MCF 10A (cell line): ENCODE data around the gene GNB1L. TPM values are rescaled to one million over a fixed set of nuclear protein-coding genes. Genes with fewer than 3 reads are reported as not detected.

Source experiments
- BruUV-seq: library from RNA; stranded (reverse); fragments of 400-500 nt; replicated peaks from 2 replicates; lab custom pipeline; 2021; lab: Mats Ljungman, UMichigan
- CTCF ChIA-PET: fragments of 300-600 bp; sonication (Branson Sonifier 250); formaldehyde crosslinking; extraction: SDS; loops from one replicate; lab custom pipeline; 2021; ENCODE audit warnings: antibody characterized with exemption, inconsistent platforms; lab: Yijun Ruan, JAX
- POLR2A ChIA-PET: fragments of 300-600, 350-650 bp; sonication (Branson Sonifier 250); formaldehyde crosslinking; extraction: SDS; loops from one replicate; lab custom pipeline; 2020; ENCODE audit warnings: antibody characterized with exemption, inconsistent platforms; lab: Yijun Ruan, JAX
- DNase-seq: peaks from one replicate; pipeline ENCODE4 v3.0.0-alpha.2; 2018; ENCODE audit not compliant: unreplicated experiment
- H3K27ac Mint-ChIP-seq: one replicate; pipeline ENCODE4 v1.8.0; 2022; ENCODE audit warnings: mild to moderate bottlenecking, low read depth, mixed read lengths; ENCODE audit not compliant: unreplicated experiment
- H3K27me3 Mint-ChIP-seq: one replicate; pipeline ENCODE4 v1.8.0; 2022; ENCODE audit warnings: mixed read lengths; ENCODE audit not compliant: insufficient read depth, unreplicated experiment
- H3K36me3 Mint-ChIP-seq: one replicate; pipeline ENCODE4 v1.8.0; 2022; ENCODE audit warnings: mild to moderate bottlenecking, moderate library complexity, mixed read lengths; ENCODE audit not compliant: insufficient read depth, unreplicated experiment
- H3K4me1 Mint-ChIP-seq: one replicate; pipeline ENCODE4 v1.8.0; 2022; ENCODE audit warnings: mixed read lengths; ENCODE audit not compliant: insufficient read depth, unreplicated experiment
- H3K4me3 Mint-ChIP-seq: one replicate; pipeline ENCODE4 v1.8.0; 2022; ENCODE audit warnings: mild to moderate bottlenecking, moderate library complexity, mixed read lengths; ENCODE audit not compliant: unreplicated experiment
- H3K9me3 Mint-ChIP-seq: one replicate; pipeline ENCODE4 v1.8.0; 2022; ENCODE audit warnings: mixed read lengths; ENCODE audit not compliant: unreplicated experiment
- intact Hi-C: fragments of 100-400 bp; cut with micrococcal nuclease; formaldehyde crosslinking; loops from 2 replicates; pipeline ENCODE4 v1.14.1; 2022
- total RNA-seq: library from RNA; stranded (reverse); gene quantifications from 2 replicates; pipeline ENCODE4 v1.2.3, GENCODE V29; 2022
- TF ChIP-seq, protein P1 (sequence below): fragments of 200-600 bp; IDR thresholded peaks from one replicate; pipeline ENCODE4 v1.8.0; 2022; ENCODE audit warnings: antibody characterized with exemption, mild to moderate bottlenecking; ENCODE audit not compliant: unreplicated experiment

The GNB1L gene
- total RNA-seq, 1 experiment from 2014 or later, result 4.3 TPM

DNA sequence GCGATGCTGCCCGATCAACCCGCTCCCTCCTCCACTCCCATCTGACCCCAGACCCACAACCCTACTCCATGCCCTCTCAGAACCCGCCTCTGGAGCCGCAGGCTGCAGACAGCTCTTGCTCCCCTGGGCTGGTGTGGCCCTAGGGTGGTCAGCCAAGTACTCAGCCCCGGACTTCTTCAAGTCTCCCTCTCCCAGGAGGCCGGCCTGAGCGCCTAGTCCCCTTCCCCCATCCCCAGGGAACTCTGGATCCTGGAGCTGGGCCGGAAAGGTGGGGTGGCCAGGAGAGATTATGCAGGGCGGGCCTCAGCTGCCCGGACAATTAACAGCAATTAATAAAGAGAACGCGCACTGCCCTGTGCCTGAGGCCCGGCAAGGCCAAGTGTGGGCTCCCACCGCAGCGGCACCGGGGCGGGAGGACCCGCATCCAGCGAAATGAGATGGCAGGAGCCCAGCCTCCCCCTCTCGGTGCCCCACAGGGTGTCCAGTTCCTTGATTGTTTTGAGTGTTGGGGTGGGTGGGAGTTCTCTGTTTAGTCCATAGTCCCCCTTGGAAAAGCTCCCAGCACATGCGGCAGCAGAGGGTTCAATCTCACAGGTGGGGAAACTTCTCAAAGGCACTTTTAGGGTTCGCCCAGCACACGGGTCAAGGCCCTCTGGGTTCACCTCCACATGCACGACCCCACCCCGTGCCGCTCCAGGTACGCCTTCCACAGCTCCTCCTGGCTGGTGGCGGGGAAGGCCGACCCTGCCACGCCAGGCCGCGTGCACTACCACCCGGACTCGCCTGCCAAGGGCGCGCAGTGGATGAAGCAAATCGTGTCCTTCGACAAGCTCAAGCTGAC, 91.0 kb downstream of the GNB1L start:
- Mint-ChIP-seq H3K9me3 (no peaks in the 10 kb centered on the region), H3K4me1 (peaks cover 9% of the 10 kb centered on the region), H3K4me3 (no peak overlapping the region), H3K27me3 (peaks cover 16% of the 10 kb centered on the region), H3K36me3 (peaks cover 6% of the 10 kb centered on the region), H3K27ac (no peak overlapping the region)
- ChIA-PET CTCF (no interaction called here), POLR2A (no interaction called here)
- intact Hi-C loops, result no loop called here
- BruUV-seq, result no TSS peak
- DNase-seq, result no peak
- TF ChIP-seq, protein P1, sequence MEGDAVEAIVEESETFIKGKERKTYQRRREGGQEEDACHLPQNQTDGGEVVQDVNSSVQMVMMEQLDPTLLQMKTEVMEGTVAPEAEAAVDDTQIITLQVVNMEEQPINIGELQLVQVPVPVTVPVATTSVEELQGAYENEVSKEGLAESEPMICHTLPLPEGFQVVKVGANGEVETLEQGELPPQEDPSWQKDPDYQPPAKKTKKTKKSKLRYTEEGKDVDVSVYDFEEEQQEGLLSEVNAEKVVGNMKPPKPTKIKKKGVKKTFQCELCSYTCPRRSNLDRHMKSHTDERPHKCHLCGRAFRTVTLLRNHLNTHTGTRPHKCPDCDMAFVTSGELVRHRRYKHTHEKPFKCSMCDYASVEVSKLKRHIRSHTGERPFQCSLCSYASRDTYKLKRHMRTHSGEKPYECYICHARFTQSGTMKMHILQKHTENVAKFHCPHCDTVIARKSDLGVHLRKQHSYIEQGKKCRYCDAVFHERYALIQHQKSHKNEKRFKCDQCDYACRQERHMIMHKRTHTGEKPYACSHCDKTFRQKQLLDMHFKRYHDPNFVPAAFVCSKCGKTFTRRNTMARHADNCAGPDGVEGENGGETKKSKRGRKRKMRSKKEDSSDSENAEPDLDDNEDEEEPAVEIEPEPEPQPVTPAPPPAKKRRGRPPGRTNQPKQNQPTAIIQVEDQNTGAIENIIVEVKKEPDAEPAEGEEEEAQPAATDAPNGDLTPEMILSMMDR, result no peak

DNA sequence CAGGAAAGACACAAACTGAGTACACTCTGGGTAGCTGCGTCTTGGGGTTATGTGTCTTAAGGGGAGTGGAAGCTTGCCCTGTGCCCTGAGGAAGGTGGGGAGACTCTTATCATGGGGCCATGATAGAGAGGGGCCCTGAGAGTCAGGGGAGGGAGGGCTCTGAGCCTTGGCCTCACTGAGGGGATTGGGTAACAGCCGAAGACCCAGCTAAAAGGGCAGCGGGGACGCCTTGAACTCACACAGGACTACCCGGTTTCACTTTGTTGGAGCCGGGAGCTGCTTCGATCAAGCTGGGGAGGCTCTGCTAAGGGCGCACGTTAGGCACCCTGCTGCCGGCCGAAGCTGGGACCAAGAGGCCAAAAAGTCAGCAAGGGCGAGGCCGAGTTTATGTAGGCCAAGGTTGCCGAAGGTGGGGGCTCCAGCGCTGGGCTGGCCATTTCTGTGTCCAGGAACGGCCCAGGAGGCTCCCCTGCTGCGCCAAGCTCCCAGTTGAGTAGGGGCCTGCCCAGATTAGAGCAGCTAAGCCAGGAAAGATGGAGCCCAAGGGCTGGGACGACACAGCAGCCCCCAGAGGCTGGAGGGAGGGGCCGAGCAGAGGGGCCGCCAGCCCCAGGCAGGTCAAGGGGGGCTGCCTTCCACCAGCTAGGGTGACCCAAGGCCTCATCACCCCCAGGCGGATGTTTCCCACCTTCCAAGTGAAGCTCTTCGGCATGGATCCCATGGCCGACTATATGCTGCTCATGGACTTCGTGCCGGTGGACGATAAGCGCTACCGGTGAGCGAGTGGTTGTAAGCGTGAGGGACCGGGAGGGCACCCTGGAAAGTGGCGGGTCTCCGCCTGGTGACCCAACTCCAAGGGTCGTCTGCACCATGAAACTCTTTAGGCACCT, 91.9 kb downstream of the GNB1L start:
- TF ChIP-seq, protein P1, result no peak
- ChIA-PET POLR2A (interaction anchor here (0.8 kb wide), 1 partner anchor 43 kb away, joined by 3 read pairs; no protein-coding TSS in a partner anchor), CTCF (interaction anchor here (0.7 kb wide), 1 partner anchor 122 kb away, joined by 4 read pairs; no protein-coding TSS in a partner anchor)
- Mint-ChIP-seq H3K36me3 (peaks cover 6% of the 10 kb centered on the region), H3K27ac (no peak overlapping the region), H3K27me3 (peaks cover 16% of the 10 kb centered on the region), H3K4me1 (peaks cover 9% of the 10 kb centered on the region), H3K9me3 (no peaks in the 10 kb centered on the region), H3K4me3 (no peak overlapping the region)
- no peak for DNase-seq
- BruUV-seq, result no TSS peak
- intact Hi-C loops, result no loop called here

DNA sequence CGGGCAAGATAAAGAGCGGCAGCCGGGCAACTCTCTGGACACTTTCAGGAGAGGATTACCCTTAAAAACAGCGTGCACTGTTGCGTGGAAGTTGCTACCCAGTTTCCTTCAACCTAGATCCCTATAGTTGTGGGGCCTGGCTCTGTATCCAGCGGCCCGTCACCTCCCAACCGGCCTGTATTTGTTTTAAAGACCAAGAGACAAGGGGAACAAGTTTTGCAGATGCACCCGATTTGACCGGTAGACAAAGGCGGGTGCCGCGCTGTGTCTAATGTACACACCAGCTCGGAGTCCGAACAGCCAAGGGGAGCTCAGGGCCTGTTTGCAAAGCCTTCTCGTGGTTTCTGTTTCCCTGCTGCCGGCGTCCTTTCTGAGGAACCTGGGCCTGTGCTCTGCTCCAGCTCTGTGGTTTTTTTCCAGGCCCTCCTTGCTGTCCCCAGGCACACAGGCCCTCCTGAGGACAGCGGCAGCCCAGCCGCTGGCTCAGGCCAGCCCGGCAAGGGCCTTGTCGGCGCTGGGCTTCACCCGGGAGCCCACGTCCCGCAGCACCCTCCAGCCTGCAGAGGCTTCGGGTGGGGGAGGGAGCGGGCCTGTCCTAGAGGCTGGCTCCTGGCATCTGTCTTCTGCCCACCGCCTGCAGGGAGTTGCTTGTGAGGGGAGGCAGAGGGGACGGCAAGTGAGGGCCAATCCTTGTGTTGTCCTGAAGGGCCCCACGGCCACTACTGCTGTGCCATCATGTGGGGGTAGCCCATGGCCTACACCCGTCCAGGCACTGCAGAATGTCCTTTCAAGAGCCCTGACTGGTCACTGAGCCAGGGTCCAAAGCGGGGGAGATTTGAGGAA, 92.7 kb downstream of the GNB1L start:
- H3K9me3 Mint-ChIP-seq, result no peaks in the 10 kb centered on the region
- H3K4me1 Mint-ChIP-seq, result peaks cover 9% of the 10 kb centered on the region
- ChIA-PET CTCF (interaction anchor here (0.7 kb wide), 1 partner anchor 123 kb away, joined by 4 read pairs; no protein-coding TSS in a partner anchor), POLR2A (no interaction called here)
- BruUV-seq, result no TSS peak
- TF ChIP-seq, protein P1, result no peak
- intact Hi-C loops, result no loop called here
- H3K27ac Mint-ChIP-seq, result no peak overlapping the region
- H3K4me3 Mint-ChIP-seq, result no peak overlapping the region
- peaks cover 16% of the 10 kb centered on the region for H3K27me3 Mint-ChIP-seq
- DNase-seq, result no peak
- peaks cover 6% of the 10 kb centered on the region for H3K36me3 Mint-ChIP-seq
